GM19351 (cell line): ENCODE data around the gene MIP.
A peak's percentile ranks its signal among the peaks of the same experiment; 100 is the strongest.
"Not testable (repeated sequence)": the region's sequence is repeated elsewhere in the genome, so short reads cannot be mapped to it uniquely, and the experiment has no call there.

ENCODE experiments used
- ATAC-seq: cut with Tn5 transposase; IDR thresholded peaks from one replicate; pipeline ENCODE4 v1.9.1; 2021; ENCODE audit warnings: mild to moderate bottlenecking, moderate library complexity; ENCODE audit not compliant: unreplicated experiment

MIP gene

DNA sequence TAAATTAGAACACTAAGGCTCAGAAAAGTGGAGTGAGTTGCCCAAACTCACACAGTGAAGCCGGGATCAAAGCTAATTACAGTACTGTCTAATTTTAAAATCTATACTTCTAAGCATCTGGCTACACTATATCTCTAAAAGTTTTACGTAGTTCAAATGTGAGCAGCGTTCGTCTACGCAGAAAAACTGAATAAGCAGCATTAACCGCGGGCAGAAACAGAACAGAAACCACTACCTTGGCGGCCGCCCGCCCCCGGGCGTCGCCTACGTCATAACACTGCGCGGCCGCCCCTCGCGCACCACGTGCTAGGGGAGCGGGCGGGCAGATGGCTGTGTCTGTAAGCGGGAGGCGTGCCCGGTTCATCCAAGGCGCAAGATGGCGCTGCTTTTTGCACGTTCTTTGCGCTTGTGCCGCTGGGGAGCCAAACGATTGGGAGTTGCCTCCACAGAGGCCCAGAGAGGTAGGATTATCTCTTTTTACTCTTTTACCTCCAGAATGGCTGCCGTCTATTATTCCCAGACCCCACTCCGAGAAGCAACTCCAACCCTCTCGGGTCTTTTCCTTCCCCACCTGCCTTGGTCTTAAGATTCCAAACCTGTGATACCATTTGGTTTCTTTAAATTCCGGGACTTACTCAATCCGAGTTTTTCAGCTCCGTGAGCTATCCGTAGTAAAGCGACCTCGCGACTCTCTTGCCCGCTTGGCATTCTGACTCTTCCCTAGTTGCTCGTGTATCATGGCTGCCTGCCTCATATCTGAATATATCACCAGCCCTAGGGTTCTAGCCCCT lies 14.0 kb upstream of the MIP start, which contains the start of gene SPRYD4:
Gene SPRYD4 (plus strand): TSS at position 363 of the 791 bp plus-strand sequence. CDS start 14 bp downstream, at position 377.
- peak; percentile 89 for ATAC-seq

DNA sequence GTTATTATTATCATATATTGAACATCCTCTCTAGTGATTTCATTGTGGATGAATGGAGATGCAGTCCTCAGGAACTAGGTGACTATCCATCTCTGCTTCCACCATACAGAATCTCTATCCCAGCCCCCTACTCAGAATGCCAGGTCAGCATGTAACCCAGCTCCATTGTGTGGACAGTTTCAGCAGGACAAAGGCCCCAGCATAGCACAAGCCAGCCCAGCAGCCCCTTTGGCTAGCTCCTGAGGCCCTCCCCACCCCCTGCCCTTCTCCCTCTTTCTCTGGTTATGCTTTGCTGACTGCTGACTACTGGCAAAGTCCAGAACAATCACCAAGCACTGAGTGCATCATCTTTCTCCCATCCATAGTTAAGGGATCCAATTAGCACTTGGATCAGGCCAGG lies 8.1 kb upstream of the MIP start:
- no peak for ATAC-seq

DNA sequence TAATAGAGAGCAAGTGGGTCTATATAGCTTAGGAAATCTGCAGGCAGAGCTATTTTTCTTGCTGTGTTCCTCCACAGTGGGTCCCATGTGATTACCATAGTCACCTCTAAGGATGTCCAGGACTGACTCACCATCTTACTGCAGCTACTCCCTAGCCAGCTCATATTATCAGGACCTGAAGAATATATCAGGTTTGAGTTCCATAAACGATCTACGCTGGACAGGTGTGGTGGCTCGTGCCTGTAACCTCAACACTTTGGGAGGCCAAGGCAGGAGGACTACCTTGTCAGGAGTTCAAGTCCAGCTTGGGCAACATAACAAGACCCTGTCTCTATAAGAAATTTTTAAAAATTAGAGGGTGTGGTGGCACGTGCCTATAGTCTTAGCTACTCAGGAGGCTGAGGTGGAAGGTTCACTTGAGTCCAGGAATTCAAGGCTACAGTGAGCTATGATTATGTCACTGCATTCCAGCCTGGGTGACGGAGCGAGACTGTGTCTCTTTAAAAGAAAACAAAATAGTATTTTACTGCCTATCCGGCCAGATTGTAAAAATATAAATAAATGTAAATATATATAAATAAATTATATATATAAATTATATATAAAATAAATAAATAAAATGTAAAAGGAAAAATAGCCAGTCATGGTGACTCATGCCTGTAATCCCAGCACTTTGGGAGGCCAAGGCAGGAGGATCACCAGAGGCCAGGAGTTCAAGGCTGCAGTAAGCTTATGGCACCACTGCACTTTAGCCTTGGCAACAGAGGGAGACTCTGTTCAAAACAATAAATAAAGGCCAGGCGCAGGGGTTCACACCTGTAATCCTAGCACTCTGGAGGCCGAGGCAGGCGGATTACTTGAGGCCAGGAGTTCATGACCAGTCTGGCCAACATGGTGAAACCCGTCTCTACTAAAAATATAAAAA lies 7.0 kb upstream of the MIP start:
- ATAC-seq = no peak

DNA sequence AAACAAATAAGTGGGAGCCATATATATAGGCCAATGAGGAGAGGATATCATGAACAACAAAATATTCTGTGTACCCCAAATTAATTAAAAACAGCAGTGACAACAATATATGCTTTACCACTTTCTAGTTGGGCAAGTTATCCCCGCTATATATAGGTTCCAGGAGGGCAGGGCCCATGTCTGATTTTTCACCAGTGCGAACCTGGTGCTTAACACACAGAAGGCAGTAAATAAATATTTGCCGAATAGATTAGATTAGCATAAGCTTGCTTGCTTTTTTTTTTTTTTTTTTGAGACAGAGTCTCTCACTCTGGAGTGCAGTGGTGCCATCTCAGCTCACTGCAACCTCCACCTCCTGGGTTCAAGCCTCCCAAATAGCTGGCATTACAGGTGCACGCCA lies 3.4 kb upstream of the MIP start:
- no peak for ATAC-seq

DNA sequence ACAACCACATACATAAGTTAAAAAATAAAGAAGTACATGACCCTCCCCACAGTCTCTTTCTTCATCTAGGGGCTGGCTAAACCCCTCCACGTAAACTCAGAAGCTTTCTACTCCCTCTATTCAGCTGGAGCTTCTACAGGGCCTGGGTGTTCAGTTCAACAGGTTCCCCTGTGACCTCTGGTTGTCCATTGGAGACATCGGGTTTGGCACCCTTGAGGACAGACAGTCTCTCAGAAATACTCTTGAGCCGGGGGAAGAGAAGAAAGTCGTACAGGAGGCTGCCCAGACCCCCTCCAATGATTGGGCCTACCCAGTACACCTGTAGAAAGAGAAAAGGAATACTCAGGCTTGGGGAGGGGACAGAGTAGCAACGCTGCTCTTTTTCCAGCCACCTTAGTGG lies 3.3 kb downstream of the MIP start:
- no peak for ATAC-seq

DNA sequence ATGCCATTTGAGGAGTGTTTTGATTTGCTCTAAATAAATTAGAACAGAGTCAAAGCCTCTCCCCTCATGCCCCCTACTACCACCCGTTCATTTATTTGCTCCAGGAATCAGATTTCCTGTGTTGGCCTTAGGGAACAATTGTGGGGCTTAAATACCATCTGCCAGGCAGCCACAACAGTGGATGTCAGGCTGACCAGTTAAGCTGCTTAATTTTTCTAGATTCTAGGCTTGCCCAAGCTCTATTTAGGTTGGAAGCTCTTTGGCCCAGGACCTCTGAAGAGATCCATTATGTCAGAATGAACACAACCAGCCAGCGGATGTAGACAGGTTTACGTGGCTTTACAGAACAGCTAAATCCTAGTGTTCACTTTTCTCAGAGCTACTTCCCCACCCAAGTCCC lies 4.2 kb downstream of the MIP start:
- no peak for ATAC-seq

DNA sequence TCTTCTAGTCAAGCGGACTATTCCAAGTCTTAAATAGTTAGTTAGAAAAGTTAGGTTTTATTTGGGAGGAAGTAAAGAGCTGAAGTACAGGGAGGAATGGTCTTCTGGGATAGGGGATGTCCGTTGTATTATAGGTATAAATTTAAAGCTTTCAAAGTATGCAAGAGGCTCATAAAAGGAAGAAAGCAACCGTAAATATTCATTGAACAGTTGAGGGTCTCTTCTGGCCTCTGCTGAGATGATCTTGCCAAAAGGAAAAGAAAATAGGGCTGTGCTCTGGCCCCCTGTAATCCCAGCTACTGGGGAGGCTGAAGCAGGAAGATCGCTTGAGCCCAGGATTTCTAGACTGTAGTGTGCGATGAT lies 4.9 kb downstream of the MIP start:
- ATAC-seq = no peak

DNA sequence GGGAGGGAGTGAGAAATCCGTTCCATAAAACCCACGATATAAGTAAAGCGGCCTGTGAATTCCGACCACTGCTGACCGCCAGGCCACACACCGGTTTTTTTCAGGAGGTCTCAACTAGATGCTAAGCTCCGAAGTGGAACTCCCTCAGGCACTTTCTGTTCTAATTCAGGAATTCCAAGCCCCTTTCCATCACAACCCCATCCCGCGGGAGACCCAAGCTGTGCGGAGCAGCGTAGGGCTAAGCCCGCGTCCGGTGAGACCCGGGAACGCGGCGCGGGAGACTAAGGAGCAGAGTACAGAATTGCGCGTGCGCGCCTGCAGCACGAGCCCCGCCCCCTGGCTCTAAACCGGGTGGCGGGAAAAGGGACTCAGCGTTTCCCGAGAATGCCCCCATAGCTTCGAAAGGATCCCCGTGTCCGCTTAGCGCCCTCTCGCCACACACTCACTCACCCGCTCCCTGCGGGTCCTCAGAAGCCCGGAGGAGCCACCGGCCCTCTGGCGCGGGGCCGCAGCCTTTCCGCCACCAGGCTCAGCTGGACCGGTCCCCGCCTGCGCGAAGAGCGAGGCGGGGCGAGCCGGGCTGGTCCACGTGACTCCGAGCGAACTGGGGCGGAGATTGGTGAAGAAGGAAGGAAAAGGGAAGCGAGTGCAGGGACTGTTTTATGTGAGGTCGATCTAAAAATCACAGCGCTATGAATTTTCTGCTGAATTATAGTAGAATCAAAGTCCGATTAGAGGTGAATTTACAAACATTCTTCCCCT lies 5.4 kb downstream of the MIP start, which contains the start of gene TIMELESS:
Gene TIMELESS (minus strand): TSS at position 567 of the 762 bp plus-strand sequence. CDS start 15,256 bp downstream, outside the sequence.
- peak; percentile 94 for ATAC-seq

DNA sequence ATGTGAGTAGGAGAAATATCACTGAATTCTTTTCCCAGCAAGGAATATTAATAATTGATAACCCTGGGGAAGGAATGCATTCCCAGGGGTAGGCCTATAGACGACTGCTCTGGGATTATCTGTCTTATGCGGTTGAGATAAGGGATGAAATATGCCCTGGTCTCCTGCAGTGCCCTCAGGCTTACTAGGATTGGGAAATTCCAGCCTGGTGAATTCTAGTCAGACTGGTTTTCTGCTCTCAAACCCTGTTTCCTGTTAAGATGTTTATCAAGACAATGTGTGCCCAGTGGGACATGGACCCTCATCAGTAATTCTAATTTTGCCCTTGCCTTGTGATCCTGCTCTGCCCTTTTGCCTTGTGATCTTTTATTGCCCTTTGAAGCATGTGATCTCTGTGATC lies 11.2 kb downstream of the MIP start:
- ATAC-seq = not testable (repeated sequence)

DNA sequence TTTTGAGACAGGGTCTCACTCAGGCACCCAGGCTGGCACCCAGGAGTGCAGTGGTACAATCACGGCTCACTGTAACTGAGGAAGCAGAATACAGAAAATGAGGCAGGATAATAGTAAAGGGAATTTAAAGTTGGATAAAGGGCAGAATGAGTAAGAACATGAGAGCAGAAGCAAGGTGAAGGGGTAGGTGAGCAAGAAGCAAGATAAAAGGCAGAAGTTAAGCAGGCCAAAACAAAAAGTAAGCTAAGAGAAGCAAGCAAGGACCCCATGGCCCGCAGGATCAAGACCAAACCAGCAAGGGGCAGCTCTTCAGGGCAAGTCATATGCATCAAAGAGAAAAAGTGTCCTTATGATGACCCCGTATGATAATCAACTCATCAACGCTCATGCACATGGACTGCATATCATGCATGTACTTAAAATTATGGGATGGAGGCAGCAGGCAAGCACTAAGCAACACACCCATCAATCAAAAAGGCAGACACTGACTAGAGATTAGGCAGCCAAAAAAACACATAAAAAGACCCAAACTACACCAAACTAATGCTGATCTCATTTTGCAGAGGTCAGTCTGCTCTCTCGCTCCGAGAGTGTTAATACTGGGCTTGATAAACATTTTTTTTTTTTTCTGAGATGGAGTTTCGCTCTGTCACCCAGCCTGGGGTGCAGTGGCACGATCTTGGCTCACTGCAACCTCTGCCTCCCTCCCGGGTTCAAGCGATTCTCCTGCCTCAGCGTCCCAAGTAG lies 16.9 kb downstream of the MIP start:
- ATAC-seq = no peak

DNA sequence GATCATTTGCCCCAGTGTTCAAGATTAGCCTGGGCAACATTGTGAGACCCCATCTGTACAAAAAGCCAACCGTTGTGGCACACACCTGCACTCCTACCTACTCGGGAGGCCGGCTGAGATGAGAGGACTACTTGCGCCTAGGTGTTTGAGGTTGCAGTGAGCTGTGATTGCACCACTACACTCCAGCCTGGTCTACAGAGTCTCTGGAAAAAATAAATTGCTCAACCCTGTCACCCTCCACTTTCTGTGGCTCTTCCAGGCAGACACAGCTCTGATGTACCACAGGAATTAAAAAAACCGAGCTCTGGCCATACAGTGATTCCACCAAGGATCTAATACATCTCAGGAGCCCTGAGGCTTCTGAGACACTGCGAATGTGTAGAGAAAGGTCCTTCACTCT lies 19.6 kb downstream of the MIP start:
- no peak for ATAC-seq

DNA sequence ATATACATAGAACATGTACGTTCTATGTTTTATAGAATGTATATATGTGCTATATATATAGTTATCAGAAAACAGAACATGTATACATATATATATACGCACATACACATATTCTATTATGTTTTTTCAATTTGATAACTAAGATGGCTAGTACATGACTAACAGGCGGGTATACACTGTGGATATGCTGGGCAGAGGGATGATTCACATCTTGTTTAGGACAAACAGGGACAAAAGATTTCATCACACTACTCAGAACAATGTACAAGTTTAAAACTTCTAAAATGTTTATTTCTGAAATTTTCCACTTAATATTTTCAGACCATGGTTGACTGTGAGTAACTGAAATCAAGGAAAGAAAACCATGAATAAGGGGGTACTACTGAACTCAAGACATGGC lies 22.6 kb downstream of the MIP start:
- no peak for ATAC-seq

DNA sequence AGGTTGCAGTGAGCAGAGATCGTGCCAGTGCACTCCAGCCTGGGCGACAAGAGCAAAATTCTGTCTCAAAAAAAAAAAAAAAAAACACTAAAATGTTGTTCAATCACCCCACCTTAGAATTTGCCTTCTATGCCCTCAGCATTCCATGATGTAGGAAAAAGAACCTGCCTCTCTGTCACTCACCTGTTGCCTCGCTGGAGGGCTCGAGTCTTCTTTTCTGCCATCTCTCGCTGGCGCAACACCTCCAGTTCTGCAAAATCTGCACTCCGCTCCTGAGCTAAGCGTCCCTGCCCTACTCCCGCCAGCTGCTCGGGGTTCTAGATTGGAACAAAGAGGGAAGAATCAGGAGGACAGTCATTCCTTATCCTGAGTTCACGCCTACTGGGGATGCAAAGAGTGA lies 23.2 kb downstream of the MIP start:
- no peak for ATAC-seq

DNA sequence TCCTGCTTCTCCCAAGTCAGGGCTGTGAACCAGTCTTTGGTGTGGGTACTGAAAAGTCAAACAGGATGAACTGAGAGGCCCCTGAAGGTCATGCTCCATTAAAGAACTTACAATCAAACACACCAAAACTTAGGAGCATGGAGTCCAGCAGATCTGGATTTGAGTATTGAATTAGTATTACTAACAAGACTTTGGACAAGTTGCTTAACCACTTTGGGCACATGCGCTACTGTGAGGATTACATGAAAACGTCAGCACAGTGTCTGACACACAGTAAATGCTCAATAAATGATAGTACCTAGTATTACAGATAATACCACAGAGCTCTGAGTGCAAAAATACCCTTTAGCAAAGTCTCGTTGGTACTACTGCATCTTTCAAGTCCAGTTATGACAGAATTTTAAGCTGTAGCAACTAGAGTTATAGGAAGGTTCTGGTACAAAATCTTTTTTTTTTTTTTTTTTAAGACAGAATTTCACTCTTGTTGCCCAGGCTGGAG lies 28.5 kb downstream of the MIP start:
- ATAC-seq = no peak

DNA sequence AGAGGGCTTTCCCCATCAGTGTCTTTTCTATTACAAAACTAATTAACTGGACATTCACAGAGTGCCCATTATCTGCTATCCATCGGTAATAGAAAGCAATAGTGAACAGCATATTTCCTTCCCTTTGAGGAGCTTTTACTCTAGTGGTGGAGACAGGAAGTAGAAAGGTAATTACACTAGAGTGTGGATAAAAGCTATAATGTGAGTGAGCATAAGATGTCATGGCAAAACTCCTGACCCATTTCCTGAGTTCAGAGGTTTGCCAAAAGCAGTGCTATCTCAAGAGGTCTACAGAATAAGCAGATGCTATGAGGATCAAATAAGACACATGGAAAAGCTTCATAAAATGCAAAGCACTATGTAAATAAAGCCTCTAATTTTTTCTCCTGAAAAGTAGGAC lies 29.3 kb downstream of the MIP start:
- no peak for ATAC-seq

DNA sequence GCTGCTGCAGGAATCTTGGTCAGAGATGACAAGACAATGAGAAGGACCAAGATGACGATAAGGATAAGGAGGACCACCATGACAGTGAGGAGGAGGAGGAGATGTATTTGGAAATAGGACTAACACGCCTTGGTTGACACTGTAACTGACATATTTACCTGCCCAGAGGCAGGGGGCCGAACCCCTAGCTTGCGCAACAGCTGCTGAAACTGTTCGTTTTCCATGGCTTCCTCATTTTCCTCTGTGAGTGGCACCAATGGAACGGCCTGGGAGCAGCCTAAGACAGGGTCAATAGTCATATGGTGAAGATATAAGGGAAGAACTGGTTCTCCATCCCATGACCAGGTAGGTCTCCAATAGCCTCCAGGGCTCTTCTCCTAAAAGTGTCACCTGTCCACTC lies 34.0 kb downstream of the MIP start:
- ATAC-seq = no peak

DNA sequence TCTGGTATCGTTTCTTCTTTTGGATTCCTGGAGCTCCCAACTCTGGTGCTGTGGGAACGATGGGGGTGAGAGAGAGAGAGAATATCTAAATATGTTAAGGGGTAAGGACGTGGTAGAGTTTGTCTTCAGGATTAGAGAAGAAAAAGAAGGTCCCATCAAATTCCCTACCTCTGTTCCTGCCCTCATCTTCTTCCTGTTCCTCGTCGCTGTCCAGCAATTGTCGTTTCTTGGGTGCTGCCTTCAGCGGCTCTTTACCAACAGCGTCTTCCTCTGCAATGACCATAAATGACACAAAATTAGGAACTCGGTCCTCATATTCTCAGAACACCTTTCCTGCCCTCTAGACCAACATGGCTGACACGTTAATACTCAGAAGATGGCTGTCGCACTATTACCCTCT lies 36.7 kb downstream of the MIP start:
- no peak for ATAC-seq

DNA sequence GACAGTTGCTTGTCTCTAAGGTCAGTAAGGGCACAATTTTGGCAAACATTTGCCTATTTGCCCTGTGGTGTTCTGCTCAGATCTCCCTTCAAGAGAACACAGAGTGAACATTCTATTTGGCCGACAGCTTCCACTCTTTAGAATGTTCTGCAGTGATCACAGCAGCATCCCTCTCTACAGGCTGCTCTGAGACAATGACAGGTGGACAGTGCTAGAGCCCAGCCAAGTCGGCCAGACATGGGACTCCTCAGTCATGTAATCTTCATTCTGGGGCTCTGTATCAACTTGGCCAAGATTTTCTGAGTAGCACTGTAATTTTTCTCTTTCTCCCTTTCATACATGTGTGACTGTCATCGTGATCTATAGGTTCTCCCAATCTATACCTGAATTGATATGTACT lies 40.1 kb downstream of the MIP start:
- no peak for ATAC-seq

DNA sequence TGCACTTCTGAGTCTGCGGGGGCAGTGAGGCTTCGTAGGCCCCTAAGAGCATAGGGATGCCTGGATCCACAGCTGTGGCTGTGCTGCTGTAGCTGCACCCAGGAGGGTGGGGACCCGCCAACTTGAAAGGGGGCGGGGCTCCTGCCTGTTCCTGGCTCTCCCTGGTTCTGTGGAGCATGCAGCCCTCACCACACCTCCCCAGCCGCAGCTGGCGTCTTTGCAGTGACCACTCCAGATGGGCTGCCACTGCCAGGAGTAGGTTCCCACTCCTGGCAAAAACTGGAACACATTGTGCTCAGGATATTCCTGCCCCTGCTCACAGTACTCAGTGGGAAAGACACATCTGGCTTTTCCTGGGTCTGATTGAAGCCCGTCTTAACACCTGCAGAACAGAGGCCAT lies 41.1 kb downstream of the MIP start:
- ATAC-seq = no peak
